Measurements from ENCODE around the gene UHRF2. TPM values are rescaled to one million over a fixed set of nuclear protein-coding genes. Genes with fewer than 3 reads are reported as not detected.
"Not testable (repeated sequence)": the region's sequence is repeated elsewhere in the genome, so short reads cannot be mapped to it uniquely, and the experiment has no call there.

Gene UHRF2, protein sequence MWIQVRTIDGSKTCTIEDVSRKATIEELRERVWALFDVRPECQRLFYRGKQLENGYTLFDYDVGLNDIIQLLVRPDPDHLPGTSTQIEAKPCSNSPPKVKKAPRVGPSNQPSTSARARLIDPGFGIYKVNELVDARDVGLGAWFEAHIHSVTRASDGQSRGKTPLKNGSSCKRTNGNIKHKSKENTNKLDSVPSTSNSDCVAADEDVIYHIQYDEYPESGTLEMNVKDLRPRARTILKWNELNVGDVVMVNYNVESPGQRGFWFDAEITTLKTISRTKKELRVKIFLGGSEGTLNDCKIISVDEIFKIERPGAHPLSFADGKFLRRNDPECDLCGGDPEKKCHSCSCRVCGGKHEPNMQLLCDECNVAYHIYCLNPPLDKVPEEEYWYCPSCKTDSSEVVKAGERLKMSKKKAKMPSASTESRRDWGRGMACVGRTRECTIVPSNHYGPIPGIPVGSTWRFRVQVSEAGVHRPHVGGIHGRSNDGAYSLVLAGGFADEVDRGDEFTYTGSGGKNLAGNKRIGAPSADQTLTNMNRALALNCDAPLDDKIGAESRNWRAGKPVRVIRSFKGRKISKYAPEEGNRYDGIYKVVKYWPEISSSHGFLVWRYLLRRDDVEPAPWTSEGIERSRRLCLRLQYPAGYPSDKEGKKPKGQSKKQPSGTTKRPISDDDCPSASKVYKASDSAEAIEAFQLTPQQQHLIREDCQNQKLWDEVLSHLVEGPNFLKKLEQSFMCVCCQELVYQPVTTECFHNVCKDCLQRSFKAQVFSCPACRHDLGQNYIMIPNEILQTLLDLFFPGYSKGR
- total RNA-seq (10 to 100 TPM; 37.3 to 63.3 (median 46.7) TPM), polyA plus RNA-seq (10 to 100 TPM; 27.2 to 33.1 TPM)
- long read RNA-seq, donor 1, partial matches to known transcripts, result 7 of 12 reads
- long read RNA-seq, donor 1, other reads (novel, unspliced or antisense), result 5 of 12 reads
- long read RNA-seq, donor 2, transcript UHRF2-202 (3 exons, 802 nt), result major isoform, 6 of 16 reads
- long read RNA-seq, donor 2, partial matches to known transcripts, result 6 of 16 reads
- long read RNA-seq, donor 2, other reads (novel, unspliced or antisense), result 0 of 16 reads
- long read RNA-seq, donor 3, transcript UHRF2-201 (16 exons, 3,452 nt), result major isoform, 8 of 36 reads
- long read RNA-seq, donor 3, partial matches to known transcripts, result 5 of 36 reads
- long read RNA-seq, donor 3, other reads (novel, unspliced or antisense), result 22 of 36 reads

DNA sequence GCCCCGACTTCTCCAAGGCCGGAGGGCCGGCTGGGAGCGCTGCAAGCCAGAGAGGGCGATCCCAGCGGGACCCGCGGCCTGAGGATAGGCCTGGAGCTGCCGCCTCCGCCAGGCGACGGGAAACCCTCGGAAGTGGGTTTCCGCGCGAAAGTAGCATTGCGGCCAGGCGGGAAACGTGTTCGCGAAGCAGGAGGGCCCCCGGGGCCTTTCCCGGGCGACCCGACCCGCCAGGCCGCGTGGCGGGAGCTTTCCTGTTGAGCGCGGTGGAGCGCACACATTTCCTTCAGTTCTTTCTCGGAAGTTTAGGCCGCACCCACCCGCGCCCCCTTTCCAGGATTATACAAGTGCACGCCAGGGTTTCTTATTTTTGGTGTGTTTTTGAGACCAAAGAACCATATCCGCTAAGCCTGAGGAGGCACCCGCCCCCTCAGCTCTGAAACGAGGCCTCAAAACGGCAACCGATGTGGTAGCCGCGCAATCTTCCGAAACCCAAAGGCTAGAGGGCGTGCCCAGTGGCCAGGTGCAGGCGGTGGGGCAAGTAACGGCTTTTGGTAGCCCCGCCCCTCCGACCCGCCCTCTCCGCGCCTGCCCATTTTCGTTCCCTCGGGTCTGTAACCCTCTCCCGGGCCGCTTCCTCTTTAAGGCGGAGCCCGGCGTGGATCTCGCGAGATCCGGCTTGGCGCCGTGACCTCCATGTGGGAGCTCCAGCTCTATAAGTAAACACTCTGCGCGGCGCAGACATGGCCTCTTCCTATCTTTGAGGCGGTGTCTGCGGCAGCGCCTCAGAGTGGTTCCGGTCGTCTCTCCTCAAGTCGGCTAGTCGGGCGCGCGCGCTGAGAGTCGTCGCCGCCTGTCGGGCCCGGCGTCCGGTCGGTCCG lies at the start of gene UHRF2:
Gene UHRF2, plus strand, starts transcription at position 713 of the 878 bp plus-strand sequence. CDS start 292 bp downstream, outside the sequence.
- H3K27ac ChIP-seq, result peak within 1 kb of the TSS; percentile 74 to 97
- intact Hi-C loops (cut with DNase I), result loop anchor here (2.0 to 10.0 kb wide), 5 partner anchors 262 to 405 kb away; partner anchors contain the start of gene KDM4C (in 1 of the 4)
- peak within 1 kb of the TSS; percentile 82 for H3K4me3 ChIP-seq
- H3K36me3 ChIP-seq, result no peaks in the 10 kb centered on the region
- H3K4me1 ChIP-seq (ENCODE audit: insufficient read depth), result peaks cover 9% of the 10 kb centered on the region
- TF ChIP-seq, protein P1, sequence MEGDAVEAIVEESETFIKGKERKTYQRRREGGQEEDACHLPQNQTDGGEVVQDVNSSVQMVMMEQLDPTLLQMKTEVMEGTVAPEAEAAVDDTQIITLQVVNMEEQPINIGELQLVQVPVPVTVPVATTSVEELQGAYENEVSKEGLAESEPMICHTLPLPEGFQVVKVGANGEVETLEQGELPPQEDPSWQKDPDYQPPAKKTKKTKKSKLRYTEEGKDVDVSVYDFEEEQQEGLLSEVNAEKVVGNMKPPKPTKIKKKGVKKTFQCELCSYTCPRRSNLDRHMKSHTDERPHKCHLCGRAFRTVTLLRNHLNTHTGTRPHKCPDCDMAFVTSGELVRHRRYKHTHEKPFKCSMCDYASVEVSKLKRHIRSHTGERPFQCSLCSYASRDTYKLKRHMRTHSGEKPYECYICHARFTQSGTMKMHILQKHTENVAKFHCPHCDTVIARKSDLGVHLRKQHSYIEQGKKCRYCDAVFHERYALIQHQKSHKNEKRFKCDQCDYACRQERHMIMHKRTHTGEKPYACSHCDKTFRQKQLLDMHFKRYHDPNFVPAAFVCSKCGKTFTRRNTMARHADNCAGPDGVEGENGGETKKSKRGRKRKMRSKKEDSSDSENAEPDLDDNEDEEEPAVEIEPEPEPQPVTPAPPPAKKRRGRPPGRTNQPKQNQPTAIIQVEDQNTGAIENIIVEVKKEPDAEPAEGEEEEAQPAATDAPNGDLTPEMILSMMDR (IDR thresholded peaks at IDR 0.05), result peak in 2 of 3 donors; percentile 8 to 13
- TF ChIP-seq POLR2A (IDR thresholded peaks at IDR 0.05), result peak; percentile 49
- no peak for TF ChIP-seq EP300 (IDR thresholded peaks at IDR 0.05)
- peak; percentile 99 for DNase-seq
- 0% methylated on average over 54 to 88 of the region's 88 CpGs for WGBS, 3 donors
- H3K9me3 ChIP-seq, result no peaks in the 10 kb centered on the region
- H3K27me3 ChIP-seq, result no peaks in the 10 kb centered on the region

DNA sequence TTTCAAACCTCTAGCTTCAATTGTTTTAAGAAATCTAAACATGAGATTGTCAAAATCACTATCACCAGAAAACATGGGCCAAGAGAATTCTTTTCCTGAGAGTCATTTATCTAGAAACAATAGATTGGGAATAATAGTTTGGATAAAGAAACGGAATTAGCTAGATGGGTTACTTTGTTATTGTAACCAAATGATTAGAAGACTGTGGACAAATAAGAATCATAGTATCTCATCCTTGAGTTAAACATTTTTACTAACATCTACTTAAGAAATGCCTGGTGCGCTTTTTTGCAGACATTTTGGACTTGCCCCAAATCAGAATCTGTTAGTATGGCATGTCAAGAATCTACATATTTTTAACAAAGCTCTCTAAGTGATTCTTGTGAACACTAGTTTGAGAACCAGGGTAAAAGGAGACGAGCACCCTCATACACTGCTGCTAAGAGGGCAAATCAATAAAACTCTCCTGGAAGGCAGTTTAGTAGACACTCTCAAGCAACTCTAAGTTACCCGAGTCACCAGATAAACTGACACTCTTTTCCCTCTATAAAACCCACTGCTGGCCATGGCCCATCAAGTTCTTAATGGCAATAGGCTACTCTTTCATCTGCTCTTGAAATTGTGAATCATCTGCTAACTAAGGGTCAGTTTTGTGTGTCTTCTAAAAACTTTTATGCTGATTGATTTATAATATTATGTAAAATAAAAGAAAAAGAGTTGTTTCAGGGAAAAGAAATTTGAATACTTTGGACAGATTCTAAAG lies 45.7 kb upstream of the UHRF2 start:
- no peaks in the 10 kb centered on the region for H3K4me1 ChIP-seq (ENCODE audit: insufficient read depth)
- no peaks in the 10 kb centered on the region for H3K36me3 ChIP-seq
- no peak overlapping the region for H3K4me3 ChIP-seq
- DNase-seq, result no peak
- no peak overlapping the region for H3K27ac ChIP-seq
- WGBS, 3 donors, result 25 to 41% (median 29%) methylated on average over 4 of the region's 4 CpGs
- TF ChIP-seq, protein P1 (IDR thresholded peaks at IDR 0.05), result no peak
- TF ChIP-seq POLR2A (IDR thresholded peaks at IDR 0.05) (no peak), EP300 (IDR thresholded peaks at IDR 0.05) (no peak)
- intact Hi-C loops (cut with DNase I), result loop anchor here in 1 of 4 donors (5.0 kb wide), 1 partner anchor 200 kb away; no protein-coding TSS in a partner anchor
- no peaks in the 10 kb centered on the region for H3K27me3 ChIP-seq
- H3K9me3 ChIP-seq, result no peaks in the 10 kb centered on the region

DNA sequence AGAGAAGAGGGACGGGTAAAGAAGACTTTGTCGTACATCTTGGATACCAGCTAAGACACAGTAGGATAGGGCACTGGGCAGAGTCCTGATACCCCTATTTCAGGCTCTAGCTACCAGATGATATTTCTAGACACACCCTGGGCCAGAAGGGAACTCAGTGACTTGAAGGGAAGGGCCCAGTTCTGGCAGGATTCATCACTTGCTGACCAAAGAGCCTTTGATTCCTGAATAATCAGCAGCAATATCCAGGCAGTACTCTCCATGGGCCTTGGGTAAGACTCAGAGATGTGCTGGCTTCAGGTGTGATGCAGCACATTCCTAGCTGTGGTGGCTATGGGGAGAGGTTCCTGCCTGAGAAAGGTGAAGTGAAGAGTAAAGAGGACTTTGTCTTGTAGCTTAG lies 44.2 kb upstream of the UHRF2 start:
- H3K4me3 ChIP-seq, result no peak overlapping the region
- H3K9me3 ChIP-seq, result no peaks in the 10 kb centered on the region
- no peak overlapping the region for H3K27ac ChIP-seq
- intact Hi-C loops (cut with DNase I), result loop anchor here in 1 of 4 donors (5.0 kb wide), 1 partner anchor 198 kb away; no protein-coding TSS in a partner anchor
- no peak for TF ChIP-seq POLR2A (IDR thresholded peaks at IDR 0.05)
- TF ChIP-seq, protein P1 (IDR thresholded peaks at IDR 0.05), result no peak
- TF ChIP-seq EP300 (IDR thresholded peaks at IDR 0.05), result no peak
- DNase-seq, result no peak
- no peaks in the 10 kb centered on the region for H3K27me3 ChIP-seq
- H3K36me3 ChIP-seq, result no peaks in the 10 kb centered on the region
- no peaks in the 10 kb centered on the region for H3K4me1 ChIP-seq (ENCODE audit: insufficient read depth)
- 82 to 93% (median 84%) methylated on average over 2 of the region's 2 CpGs for WGBS, 3 donors

DNA sequence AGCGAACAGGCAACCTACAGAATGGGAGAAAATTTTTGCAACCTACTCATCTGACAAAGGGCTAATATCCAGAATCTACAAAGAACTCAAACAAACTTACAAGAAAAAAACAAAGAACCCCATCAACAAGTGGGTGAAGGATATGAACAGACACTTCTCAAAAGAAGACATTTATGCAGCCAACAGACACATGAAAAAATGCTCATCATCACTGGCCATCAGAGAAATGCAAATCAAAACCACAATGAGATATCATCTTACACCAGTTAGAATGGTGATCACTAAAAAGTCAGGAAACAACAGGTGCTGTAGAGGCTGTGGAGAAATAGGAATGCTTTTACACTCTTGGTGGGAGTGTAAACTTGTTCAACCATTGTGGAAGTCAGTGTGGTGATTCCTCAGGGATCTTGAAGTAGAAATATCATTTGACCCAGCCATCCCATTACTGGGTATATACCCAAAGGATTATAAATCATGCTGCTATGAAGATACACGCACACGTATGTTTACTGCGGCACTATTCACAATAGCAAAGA lies 31.5 kb upstream of the UHRF2 start:
- whole genome bisulfite sequencing, 3 donors, result 82 to 91% (median 89%) methylated on average over 4 of the region's 4 CpGs
- H3K4me1 ChIP-seq (ENCODE audit: insufficient read depth); DNase-seq; intact Hi-C loops (cut with DNase I); H3K9me3 ChIP-seq; H3K36me3 ChIP-seq; H3K27ac ChIP-seq; H3K4me3 ChIP-seq; H3K27me3 ChIP-seq: not testable (repeated sequence)

Data from ovary (tissue), 10 donors.